Hepatocyte (in vitro differentiated cells): ENCODE data around the gene ADGRA3. TPM values are rescaled to one million over a fixed set of nuclear protein-coding genes. Genes with fewer than 3 reads are reported as not detected.

Experiments
- DNase-seq: peaks from one replicate; pipeline ENCODE4 v3.0.0-alpha.2; 2016; ENCODE audit warnings: low spot score
- H2AFZ ChIP-seq: fragments of 200-600 bp; sonication (generic); 2 replicates; pipeline ENCODE4 v1.6.0; 2016; ENCODE audit warnings: antibody characterized with exemption, mild to moderate bottlenecking
- H3K27ac ChIP-seq: fragments of 200-600 bp; sonication (generic); 2 replicates; pipeline ENCODE4 v1.5.1; 2016; ENCODE audit warnings: mild to moderate bottlenecking
- H3K27me3 ChIP-seq: fragments of 200-600 bp; sonication (generic); 2 replicates; pipeline ENCODE4 v1.6.1; 2016
- H3K36me3 ChIP-seq: fragments of 200-600 bp; sonication (generic); replicated peaks from 2 replicates; pipeline ENCODE4 v1.5.1; 2016; ENCODE audit warnings: low read depth; ENCODE audit not compliant: insufficient read depth
- H3K4me1 ChIP-seq: fragments of 200-600 bp; sonication (generic); 2 replicates; pipeline ENCODE4 v1.5.1; 2016; ENCODE audit warnings: mild to moderate bottlenecking, moderate library complexity; ENCODE audit not compliant: insufficient read depth
- H3K4me2 ChIP-seq: fragments of 200-600 bp; sonication (generic); 2 replicates; pipeline ENCODE4 v1.6.0; 2016
- H3K4me3 ChIP-seq: fragments of 200-600 bp; sonication (generic); 2 replicates; pipeline ENCODE4 v1.5.1; 2016; ENCODE audit warnings: mild to moderate bottlenecking
- H3K79me2 ChIP-seq: fragments of 200-600 bp; sonication (generic); 2 replicates; pipeline ENCODE4 v1.6.0; 2017; ENCODE audit warnings: mild to moderate bottlenecking
- H3K9me2 ChIP-seq: fragments of 200-600 bp; sonication (generic); replicated peaks from 2 replicates; pipeline ENCODE4 v1.6.0; 2017; ENCODE audit warnings: mild to moderate bottlenecking; ENCODE audit not compliant: insufficient read depth
- H3K9me3 ChIP-seq: fragments of 200-600 bp; sonication (generic); 2 replicates; pipeline ENCODE4 v1.5.1; 2016; ENCODE audit warnings: low read depth, mild to moderate bottlenecking
- H4K20me1 ChIP-seq: fragments of 200-600 bp; sonication (generic); 2 replicates; pipeline ENCODE4 v1.6.0; 2016; ENCODE audit warnings: mild to moderate bottlenecking; ENCODE audit not compliant: insufficient read depth, poor library complexity, severe bottlenecking
- CTCF ChIP-seq: fragments of 200-600 bp; sonication (generic); IDR thresholded peaks from 2 replicates; pipeline ENCODE4 v1.5.1; 2016; ENCODE audit warnings: antibody characterized with exemption, mild to moderate bottlenecking; ENCODE audit not compliant: poor library complexity
- EZH2 ChIP-seq: fragments of 200-600 bp; sonication (generic); IDR thresholded peaks from 2 replicates; pipeline ENCODE4 v1.6.1; 2016; ENCODE audit warnings: antibody characterized with exemption, mild to moderate bottlenecking, borderline replicate concordance
- EZH2phosphoT487 ChIP-seq: fragments of 200-600 bp; sonication (generic); IDR thresholded peaks from one replicate; pipeline ENCODE4 v1.6.1; 2018; ENCODE audit warnings: antibody characterized with exemption, mild to moderate bottlenecking, low read depth, moderate library complexity; ENCODE audit not compliant: unreplicated experiment, severe bottlenecking
- WGBS: methylation state at CpG from one replicate; pipeline ENCODE4 v1.1.6; 2016; ENCODE audit warnings: low lambda C conversion rate; ENCODE audit errors: missing lambda C conversion rate; 5-methylcytosine and 5-hydroxymethylcytosine counted together
- polyA plus RNA-seq: library from polyadenylated mRNA; unstranded; fragments of >200 nt; fragmentation: Nextera tagmentation; extraction: Ambion mirVana; gene quantifications from 2 replicates; pipeline ENCODE4 v1.2.1, GENCODE V29; 2016
- total RNA-seq: library from RNA; depleted of rRNA; stranded (reverse); fragments of >200 nt; gene quantifications from 2 replicates; pipeline ENCODE4 v1.2.3, GENCODE V29; 2014

The ADGRA3 gene
- total and polyA plus RNA-seq, 2 experiments from 2014 or later: 21.2 to 61.6 TPM

GRCh38 chr4:22500831-22501714 lies 14.8 kb downstream of the ADGRA3 start:
- H3K4me3 ChIP-seq: no peak overlapping the region
- no peaks in the 10 kb centered on the region for H3K36me3 ChIP-seq
- H3K4me1 ChIP-seq: peaks cover 10% of the 10 kb centered on the region
- no peak overlapping the region for H2AFZ ChIP-seq
- H3K4me2 ChIP-seq: peak overlapping the region; percentile 35
- 56% methylated on average over 6 of the region's 6 CpGs for WGBS
- TF ChIP-seq CTCF: no peak
- TF ChIP-seq EZH2phosphoT487: no peak
- TF ChIP-seq EZH2: no peak
- H3K27ac ChIP-seq: no peak overlapping the region
- no peaks in the 10 kb centered on the region for H3K27me3 ChIP-seq
- H3K9me2 ChIP-seq: no peaks in the 10 kb centered on the region
- peak; percentile 59 for DNase-seq
- H3K79me2 ChIP-seq: peaks cover 67% of the 10 kb centered on the region
- peaks cover 3% of the 10 kb centered on the region for H4K20me1 ChIP-seq
- no peaks in the 10 kb centered on the region for H3K9me3 ChIP-seq

GRCh38 chr4:22500128-22500611 lies 15.7 kb downstream of the ADGRA3 start:
- peaks cover 10% of the 10 kb centered on the region for H3K4me1 ChIP-seq
- WGBS: 51% methylated on average over 8 of the region's 8 CpGs
- TF ChIP-seq CTCF: no peak
- no peak for TF ChIP-seq EZH2
- no peak for TF ChIP-seq EZH2phosphoT487
- no peaks in the 10 kb centered on the region for H3K9me2 ChIP-seq
- H3K36me3 ChIP-seq: no peaks in the 10 kb centered on the region
- peaks cover 67% of the 10 kb centered on the region for H3K79me2 ChIP-seq
- H3K4me3 ChIP-seq: no peak overlapping the region
- H4K20me1 ChIP-seq: no peaks in the 10 kb centered on the region
- H3K4me2 ChIP-seq: peak overlapping the region; percentile 35
- H3K27ac ChIP-seq: no peak overlapping the region
- H3K9me3 ChIP-seq: no peaks in the 10 kb centered on the region
- no peak overlapping the region for H2AFZ ChIP-seq
- no peaks in the 10 kb centered on the region for H3K27me3 ChIP-seq
- DNase-seq: no peak

- WGBS: 66% methylated on average over 6 of the region's 6 CpGs
Measured at GRCh38 chr4:22498866-22499265, 17.0 kb downstream of the ADGRA3 start.

More at GRCh38 chr4:22498866-22499265, 17.0 kb downstream of the ADGRA3 start:
- Histone ChIP-seq H3K27ac (peak overlapping the region; percentile 13), H3K9me3 (no peaks in the 10 kb centered on the region), H3K9me2 (no peaks in the 10 kb centered on the region), H4K20me1 (no peaks in the 10 kb centered on the region), H3K4me1 (peaks cover 10% of the 10 kb centered on the region), H3K27me3 (no peaks in the 10 kb centered on the region), H3K36me3 (no peaks in the 10 kb centered on the region), H3K79me2 (peaks cover 67% of the 10 kb centered on the region), H2AFZ (no peak overlapping the region), H3K4me3 (no peak overlapping the region), H3K4me2 (no peak overlapping the region)
- TF ChIP-seq EZH2 (no peak), EZH2phosphoT487 (no peak), CTCF (no peak)
- DNase-seq: no peak
